Rectal smooth muscle tissue (tissue), 1 donor: ENCODE data around the gene RNF167.

ENCODE experiments used
- H3K27ac ChIP-seq: one replicate; pipeline ENCODE4 v1.7.0; 2013; ENCODE audit warnings: low read depth, low read length, inconsistent platforms
- H3K27me3 ChIP-seq: one replicate; pipeline ENCODE4 v1.7.0; 2013; ENCODE audit warnings: low read length; ENCODE audit not compliant: control insufficient read depth, insufficient read depth
- H3K36me3 ChIP-seq: one replicate; pipeline ENCODE4 v1.7.0; 2013; ENCODE audit warnings: low read length; ENCODE audit not compliant: control insufficient read depth, insufficient read depth
- H3K4me1 ChIP-seq: one replicate; pipeline ENCODE4 v1.7.0; 2013; ENCODE audit warnings: low read length; ENCODE audit not compliant: control insufficient read depth, insufficient read depth
- H3K4me3 ChIP-seq: one replicate; pipeline ENCODE4 v1.7.0; 2013; ENCODE audit warnings: low read length
- H3K9ac ChIP-seq: one replicate; pipeline ENCODE4 v1.7.0; 2013; ENCODE audit warnings: low read length

RNF167 gene

DNA sequence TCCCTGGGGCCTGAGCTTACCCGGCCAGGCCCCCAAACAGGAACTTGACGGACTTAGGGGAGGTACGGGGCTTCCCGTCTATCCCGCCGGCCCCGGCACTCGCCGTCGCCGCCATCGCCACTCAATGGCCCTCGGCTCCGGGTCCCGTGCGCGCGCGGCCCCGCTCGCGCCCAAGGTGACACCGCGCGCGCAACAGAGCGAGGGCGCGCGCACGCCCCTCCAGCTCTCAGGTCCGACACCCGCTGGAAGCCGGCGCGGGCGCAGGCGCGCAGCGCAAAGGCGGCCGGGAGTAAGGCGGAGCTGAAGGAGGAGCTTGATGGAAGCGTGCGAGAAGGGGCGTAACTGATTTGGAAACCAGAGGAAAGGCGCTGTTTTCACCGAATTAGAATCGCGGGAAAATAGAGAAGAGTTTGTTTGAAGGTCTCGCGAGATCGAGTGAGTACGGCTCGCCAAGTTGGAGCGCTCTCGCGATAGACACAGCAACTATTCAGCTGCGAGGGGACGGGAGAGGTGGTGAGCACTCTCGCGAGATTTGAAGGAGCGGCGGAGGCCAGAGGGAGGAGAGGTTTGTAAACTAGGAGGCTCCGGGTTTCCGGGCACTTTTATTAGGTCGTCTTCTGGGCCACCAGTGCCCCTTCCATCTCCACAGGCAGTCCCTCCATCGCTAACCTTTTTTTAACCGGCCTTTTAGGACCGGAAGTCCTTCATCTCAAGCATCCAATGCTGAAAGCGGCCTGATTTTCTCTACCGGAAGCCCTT lies at the start of gene RNF167, which contains the start of gene SLC25A11:
RNF167 (plus strand) TSS at position 473 of the 759 bp plus-strand sequence. CDS start 642 bp downstream, outside the sequence.
SLC25A11 (minus strand) TSS at position 251 of the 759 bp plus-strand sequence; CDS start at position 115, 136 bp downstream.
- H3K9ac ChIP-seq, result peak within 1 kb of the TSS; percentile 87
- peak within 1 kb of the TSS; percentile 79 for H3K4me3 ChIP-seq
- peak within 1 kb of the TSS; percentile 94 for H3K27ac ChIP-seq
- peaks cover 38% of the 10 kb centered on the region for H3K36me3 ChIP-seq
- H3K27me3 ChIP-seq, result no peaks in the 10 kb centered on the region
- peaks cover 19% of the 10 kb centered on the region for H3K4me1 ChIP-seq

DNA sequence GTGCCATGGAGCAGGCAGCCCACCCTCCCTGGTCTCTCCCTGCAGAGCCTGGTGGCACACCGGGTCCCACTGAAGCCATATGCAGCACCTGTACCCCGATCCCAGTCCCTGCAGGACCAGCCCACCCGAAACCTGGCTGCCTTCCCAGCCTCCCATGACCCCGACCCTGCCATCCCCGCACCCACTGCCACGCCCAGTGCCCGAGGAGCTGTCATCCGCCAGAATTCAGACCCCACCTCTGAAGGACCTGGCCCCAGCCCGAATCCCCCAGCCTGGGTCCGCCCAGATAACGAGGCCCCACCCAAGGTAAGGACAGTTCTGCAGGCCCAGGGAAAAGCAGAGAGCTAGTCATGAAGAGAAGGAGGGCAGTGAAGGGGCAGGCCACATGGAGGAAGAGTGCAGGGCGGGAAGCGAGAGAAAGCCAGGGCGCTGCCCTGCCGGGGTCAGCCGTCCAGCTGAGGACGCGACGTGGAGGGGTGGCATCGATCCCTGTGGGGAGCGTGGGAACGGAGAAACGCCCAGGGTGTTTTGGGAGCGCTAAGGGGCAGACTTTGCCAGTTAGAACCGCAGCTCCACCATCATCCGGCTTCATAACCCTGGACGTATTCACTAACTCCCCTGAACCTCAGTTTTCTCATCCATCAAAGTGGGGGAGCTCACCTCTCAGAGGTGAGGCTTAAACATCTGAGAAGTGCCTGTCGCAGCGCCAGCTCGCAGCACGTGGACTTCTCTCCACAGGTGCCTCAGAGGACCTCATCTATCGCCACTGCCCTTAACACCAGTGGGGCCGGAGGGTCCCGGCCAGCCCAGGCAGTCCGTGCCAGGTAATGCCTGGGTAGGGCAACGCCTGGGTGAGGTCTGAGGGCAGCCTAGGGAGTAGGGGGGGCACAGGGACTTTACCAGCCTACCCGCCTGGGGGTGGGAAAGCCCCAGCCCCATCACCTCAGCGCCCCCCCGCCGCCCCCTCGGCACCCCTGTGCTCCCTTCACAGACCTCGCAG lies 48.4 kb upstream of the RNF167 start:
- no peak overlapping the region for H3K9ac ChIP-seq
- no peaks in the 10 kb centered on the region for H3K4me1 ChIP-seq
- no peaks in the 10 kb centered on the region for H3K27me3 ChIP-seq
- no peak overlapping the region for H3K4me3 ChIP-seq
- H3K36me3 ChIP-seq, result peaks cover 58% of the 10 kb centered on the region
- H3K27ac ChIP-seq, result no peak overlapping the region

DNA sequence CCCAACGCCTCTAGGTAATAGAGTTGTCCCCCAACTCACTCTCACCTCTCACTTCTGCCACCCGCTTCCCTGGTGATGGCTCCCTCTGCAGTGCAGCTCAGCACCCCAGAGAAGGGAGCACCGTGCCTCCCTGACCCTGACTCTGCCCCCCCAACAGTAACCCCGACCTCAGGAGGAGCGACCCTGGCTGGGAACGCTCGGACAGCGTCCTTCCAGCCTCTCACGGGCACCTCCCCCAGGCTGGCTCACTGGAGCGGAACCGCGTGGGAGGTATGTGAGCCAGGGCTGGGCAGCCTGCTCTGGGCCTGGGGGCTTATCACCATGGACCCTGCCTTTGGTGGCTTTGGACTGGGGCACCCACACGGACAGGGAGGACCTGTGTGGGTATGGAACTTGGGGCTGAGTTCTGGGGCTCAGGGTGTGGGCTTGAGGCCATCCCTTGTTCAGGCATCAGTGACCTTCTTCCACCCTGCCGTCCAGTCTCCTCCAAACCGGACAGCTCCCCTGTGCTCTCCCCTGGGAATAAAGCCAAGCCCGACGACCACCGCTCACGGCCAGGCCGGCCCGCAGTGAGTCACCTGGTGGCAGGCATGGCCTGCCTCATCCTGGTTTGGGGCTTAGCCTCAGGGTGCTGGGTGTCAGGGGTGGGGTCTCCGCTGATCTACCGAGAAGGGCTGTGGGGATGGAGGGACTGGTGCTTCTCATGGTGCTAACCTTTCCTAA lies 47.4 kb upstream of the RNF167 start:
- Histone ChIP-seq H3K4me3 (no peak overlapping the region), H3K27ac (no peak overlapping the region), H3K9ac (no peak overlapping the region), H3K36me3 (peaks cover 52% of the 10 kb centered on the region), H3K4me1 (no peaks in the 10 kb centered on the region), H3K27me3 (no peaks in the 10 kb centered on the region)

DNA sequence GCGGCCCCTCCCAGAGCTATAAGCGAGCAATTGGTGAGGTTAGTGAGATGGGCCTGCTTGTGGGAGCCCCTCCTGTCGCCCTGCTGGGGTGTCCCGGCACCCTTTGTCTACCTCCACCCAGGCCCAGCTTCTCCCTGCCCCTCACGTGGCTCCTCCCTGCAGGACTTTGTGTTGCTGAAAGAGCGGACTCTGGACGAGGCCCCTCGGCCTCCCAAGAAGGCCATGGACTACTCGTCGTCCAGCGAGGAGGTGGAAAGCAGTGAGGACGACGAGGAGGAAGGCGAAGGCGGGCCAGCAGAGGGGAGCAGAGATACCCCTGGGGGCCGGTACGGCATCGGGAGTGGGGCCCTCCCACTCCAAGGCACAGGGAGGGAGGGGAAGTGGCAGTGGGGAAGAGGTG lies 46.8 kb upstream of the RNF167 start:
- no peaks in the 10 kb centered on the region for H3K27me3 ChIP-seq
- H3K4me1 ChIP-seq, result no peaks in the 10 kb centered on the region
- no peak overlapping the region for H3K4me3 ChIP-seq
- peaks cover 52% of the 10 kb centered on the region for H3K36me3 ChIP-seq
- H3K27ac ChIP-seq, result no peak overlapping the region
- H3K9ac ChIP-seq, result no peak overlapping the region

DNA sequence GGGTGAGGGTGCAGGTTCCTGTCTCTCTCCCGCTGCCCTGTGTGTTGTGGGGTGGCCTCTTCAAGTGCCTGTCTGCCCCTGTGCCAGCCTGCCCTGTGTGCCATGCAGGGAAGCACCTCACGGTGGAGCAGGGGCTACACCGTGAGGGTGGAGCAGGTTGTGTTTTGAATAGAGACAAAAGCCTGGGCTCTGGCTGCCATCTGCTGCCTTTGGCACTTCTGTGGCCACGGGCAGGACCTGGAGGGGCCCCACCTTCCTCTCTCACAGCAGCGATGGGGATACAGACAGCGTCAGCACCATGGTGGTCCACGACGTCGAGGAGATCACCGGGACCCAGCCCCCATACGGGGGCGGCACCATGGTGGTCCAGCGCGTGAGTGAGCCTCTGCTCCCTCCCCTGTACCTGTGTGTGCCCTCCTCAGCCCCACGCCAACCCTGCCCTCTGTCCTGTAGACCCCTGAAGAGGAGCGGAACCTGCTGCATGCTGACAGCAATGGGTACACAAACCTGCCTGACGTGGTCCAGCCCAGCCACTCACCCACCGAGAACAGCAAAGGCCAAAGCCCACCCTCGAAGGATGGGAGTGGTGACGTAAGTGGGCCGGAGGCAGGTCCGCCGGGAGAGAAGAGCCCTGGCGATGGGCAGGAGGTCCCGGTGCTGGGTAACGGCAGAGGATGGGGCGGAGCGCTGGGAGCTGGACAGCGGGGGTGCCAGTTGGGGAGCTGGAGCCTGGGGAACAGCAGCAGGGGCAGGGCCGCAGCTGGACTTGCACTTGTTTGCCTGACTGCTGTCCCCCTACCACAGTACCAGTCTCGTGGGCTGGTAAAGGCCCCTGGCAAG lies 46.1 kb upstream of the RNF167 start:
- Histone ChIP-seq H3K4me1 (peaks cover 2% of the 10 kb centered on the region), H3K27ac (no peak overlapping the region), H3K27me3 (peaks cover 4% of the 10 kb centered on the region), H3K36me3 (peaks cover 52% of the 10 kb centered on the region), H3K4me3 (no peak overlapping the region), H3K9ac (no peak overlapping the region)

DNA sequence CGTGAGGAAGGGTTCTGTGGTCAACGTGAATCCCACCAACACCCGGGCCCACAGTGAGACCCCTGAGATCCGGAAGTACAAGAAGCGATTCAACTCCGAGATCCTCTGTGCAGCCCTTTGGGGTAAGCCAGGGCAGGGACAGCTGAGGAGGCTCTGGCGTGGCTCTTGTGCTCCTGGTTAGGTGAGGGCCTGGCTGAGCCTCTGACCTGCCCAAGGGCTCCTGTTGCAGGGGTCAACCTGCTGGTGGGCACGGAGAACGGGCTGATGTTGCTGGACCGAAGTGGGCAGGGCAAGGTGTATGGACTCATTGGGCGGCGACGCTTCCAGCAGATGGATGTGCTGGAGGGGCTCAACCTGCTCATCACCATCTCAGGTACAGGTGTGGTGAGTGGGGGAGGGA lies 44.9 kb upstream of the RNF167 start:
- no peak overlapping the region for H3K27ac ChIP-seq
- peaks cover 47% of the 10 kb centered on the region for H3K36me3 ChIP-seq
- H3K27me3 ChIP-seq, result peaks cover 11% of the 10 kb centered on the region
- no peak overlapping the region for H3K4me3 ChIP-seq
- no peak overlapping the region for H3K9ac ChIP-seq
- peaks cover 2% of the 10 kb centered on the region for H3K4me1 ChIP-seq

DNA sequence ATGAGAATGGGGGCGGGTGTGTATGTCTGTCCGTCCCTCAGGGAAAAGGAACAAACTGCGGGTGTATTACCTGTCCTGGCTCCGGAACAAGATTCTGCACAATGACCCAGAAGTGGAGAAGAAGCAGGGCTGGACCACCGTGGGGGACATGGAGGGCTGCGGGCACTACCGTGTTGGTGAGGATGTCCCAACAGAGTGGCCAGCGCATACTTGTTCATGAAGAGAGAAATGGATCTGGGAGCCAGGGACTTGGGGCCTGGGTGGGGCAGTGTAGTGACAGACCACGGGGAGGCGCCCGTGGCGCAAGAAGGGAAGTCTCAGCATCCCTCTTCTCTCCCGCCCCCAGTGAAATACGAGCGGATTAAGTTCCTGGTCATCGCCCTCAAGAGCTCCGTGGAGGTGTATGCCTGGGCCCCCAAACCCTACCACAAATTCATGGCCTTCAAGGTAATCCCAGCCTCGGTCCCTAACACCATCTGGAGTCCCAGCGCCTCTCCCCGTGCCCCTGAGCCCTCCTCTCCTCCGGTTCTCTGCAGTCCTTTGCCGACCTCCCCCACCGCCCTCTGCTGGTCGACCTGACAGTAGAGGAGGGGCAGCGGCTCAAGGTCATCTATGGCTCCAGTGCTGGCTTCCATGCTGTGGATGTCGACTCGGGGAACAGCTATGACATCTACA lies 44.3 kb upstream of the RNF167 start:
- H3K4me1 ChIP-seq, result peaks cover 2% of the 10 kb centered on the region
- no peak overlapping the region for H3K27ac ChIP-seq
- H3K27me3 ChIP-seq, result peaks cover 12% of the 10 kb centered on the region
- peaks cover 40% of the 10 kb centered on the region for H3K36me3 ChIP-seq
- no peak overlapping the region for H3K9ac ChIP-seq
- H3K4me3 ChIP-seq, result no peak overlapping the region

DNA sequence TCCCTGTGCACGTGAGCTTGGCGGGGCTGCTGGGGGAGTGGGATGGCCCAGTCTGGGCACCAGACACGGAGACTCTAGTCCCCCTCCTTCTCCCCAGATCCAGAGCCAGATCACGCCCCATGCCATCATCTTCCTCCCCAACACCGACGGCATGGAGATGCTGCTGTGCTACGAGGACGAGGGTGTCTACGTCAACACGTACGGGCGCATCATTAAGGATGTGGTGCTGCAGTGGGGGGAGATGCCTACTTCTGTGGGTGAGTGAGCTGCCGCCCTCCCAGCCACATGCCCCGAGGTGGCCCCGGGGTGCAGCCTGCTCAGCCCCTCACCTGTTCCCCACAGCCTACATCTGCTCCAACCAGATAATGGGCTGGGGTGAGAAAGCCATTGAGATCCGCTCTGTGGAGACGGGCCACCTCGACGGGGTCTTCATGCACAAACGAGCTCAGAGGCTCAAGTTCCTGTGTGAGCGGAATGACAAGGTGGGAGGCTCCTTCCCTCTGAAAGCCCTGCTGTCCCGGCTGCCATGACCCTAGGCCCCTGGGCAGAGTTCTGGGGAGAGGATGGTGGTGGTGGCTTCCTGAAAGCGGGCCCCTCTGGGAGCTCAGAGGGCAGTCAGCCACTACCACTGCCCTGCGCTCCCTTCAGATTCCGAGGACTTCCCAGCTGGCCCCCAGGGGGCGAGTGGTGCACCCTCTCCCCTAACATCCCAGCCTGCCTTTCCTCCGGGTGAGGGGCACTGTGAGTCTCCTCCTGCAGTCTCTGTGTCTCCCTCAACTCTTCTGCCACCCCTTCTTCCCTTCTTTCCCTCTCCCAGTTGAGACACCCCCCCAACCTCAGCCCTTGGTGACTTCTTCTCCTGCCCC lies 43.5 kb upstream of the RNF167 start:
- peaks cover 2% of the 10 kb centered on the region for H3K4me1 ChIP-seq
- no peak overlapping the region for H3K9ac ChIP-seq
- no peak overlapping the region for H3K27ac ChIP-seq
- peaks cover 12% of the 10 kb centered on the region for H3K27me3 ChIP-seq
- H3K4me3 ChIP-seq, result no peak overlapping the region
- H3K36me3 ChIP-seq, result peaks cover 33% of the 10 kb centered on the region

DNA sequence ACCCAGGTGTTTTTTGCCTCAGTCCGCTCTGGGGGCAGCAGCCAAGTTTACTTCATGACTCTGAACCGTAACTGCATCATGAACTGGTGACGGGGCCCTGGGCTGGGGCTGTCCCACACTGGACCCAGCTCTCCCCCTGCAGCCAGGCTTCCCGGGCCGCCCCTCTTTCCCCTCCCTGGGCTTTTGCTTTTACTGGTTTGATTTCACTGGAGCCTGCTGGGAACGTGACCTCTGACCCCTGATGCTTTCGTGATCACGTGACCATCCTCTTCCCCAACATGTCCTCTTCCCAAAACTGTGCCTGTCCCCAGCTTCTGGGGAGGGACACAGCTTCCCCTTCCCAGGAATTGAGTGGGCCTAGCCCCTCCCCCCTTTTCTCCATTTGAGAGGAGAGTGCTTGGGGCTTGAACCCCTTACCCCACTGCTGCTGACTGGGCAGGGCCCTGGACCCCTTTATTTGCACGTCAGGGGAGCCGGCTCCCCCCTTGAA lies 42.8 kb upstream of the RNF167 start:
- Histone ChIP-seq H3K4me3 (no peak overlapping the region), H3K27me3 (peaks cover 12% of the 10 kb centered on the region), H3K4me1 (peaks cover 2% of the 10 kb centered on the region), H3K9ac (no peak overlapping the region), H3K27ac (no peak overlapping the region), H3K36me3 (peaks cover 28% of the 10 kb centered on the region)

DNA sequence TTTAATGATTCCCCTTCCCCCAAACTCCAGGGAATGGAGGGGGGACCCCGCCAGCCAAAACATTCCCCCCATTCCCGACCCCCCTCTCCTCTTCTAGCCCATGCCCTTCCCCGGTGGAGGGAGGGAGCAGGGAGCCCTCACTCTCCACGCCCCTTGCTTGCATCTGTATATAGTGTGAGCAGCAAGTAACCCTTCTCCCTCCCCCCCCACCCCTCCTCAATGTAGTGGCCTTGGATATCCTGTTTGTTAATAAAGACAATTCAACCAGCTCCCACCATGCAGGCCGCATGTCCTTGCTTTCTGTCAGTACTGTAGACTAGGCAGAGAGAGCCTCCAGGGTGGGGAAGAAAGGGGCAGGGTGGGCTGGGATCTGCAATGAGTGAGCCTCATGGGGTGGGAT lies 42.3 kb upstream of the RNF167 start:
- Histone ChIP-seq H3K27me3 (peaks cover 12% of the 10 kb centered on the region), H3K27ac (no peak overlapping the region), H3K4me1 (peaks cover 2% of the 10 kb centered on the region), H3K4me3 (no peak overlapping the region), H3K36me3 (peaks cover 28% of the 10 kb centered on the region), H3K9ac (no peak overlapping the region)
